Caco-2 (cell line): ENCODE data around the gene MTMR12. TPM values are rescaled to one million over a fixed set of nuclear protein-coding genes. Genes with fewer than 3 reads are reported as not detected.

Experiments
- BruUV-seq: library from RNA; stranded (reverse); fragments of 400-500 nt; replicated peaks from 2 replicates; lab custom pipeline; 2021; lab: Mats Ljungman, UMichigan
- CTCF ChIA-PET: fragments of 300-600 bp; sonication (Branson Sonifier 250); formaldehyde crosslinking; loops from one replicate; lab custom pipeline; 2022; ENCODE audit warnings: antibody characterized with exemption; lab: Charles Lee
- POLR2A ChIA-PET: fragments of 300-600 bp; sonication (Branson Sonifier 250); formaldehyde crosslinking; loops from one replicate; lab custom pipeline; 2022; ENCODE audit warnings: antibody characterized with exemption; lab: Charles Lee
- DNase-seq, 2 experiments: peaks; one replicate each; pipeline versions ENCODE4 v3.0.0 to v3.0.0-alpha.2; 2020 to 2022
- H3K27me3 ChIP-seq: replicated peaks from 2 replicates; pipeline ENCODE4 v1.6.0; 2011; ENCODE audit warnings: low read length; ENCODE audit not compliant: control insufficient read depth, insufficient read depth
- H3K36me3 ChIP-seq: 2 replicates; pipeline ENCODE4 v1.5.1; 2011; ENCODE audit warnings: low read length; ENCODE audit not compliant: control insufficient read depth, insufficient read depth
- H3K4me1 ChIP-seq: fragments of 250-450 bp; sonication (Bioruptor Pico); 2 replicates; pipeline ENCODE4 v1.5.1; 2020; ENCODE audit warnings: mild to moderate bottlenecking
- H3K4me3 ChIP-seq: 2 replicates; pipeline ENCODE4 v1.5.1; 2011; ENCODE audit warnings: low read depth, mild to moderate bottlenecking, control low read depth, low read length
- H3K9me3 ChIP-seq: fragments of 250-450 bp; sonication (Bioruptor Pico); 2 replicates; pipeline ENCODE4 v1.5.1; 2020; ENCODE audit warnings: mild to moderate bottlenecking, moderate library complexity
- H3K27ac Mint-ChIP-seq: one replicate; pipeline ENCODE4 v1.8.0; 2022; ENCODE audit warnings: mixed read lengths; ENCODE audit not compliant: unreplicated experiment
- H3K27me3 Mint-ChIP-seq: one replicate; pipeline ENCODE4 v1.8.0; 2022; ENCODE audit warnings: mixed read lengths; ENCODE audit not compliant: insufficient read depth, unreplicated experiment
- H3K36me3 Mint-ChIP-seq: one replicate; pipeline ENCODE4 v1.8.0; 2022; ENCODE audit warnings: mild to moderate bottlenecking, mixed read lengths; ENCODE audit not compliant: insufficient read depth, unreplicated experiment
- H3K4me1 Mint-ChIP-seq: one replicate; pipeline ENCODE4 v1.8.0; 2022; ENCODE audit warnings: low read depth, mixed read lengths; ENCODE audit not compliant: unreplicated experiment
- H3K4me3 Mint-ChIP-seq: one replicate; pipeline ENCODE4 v1.8.0; 2022; ENCODE audit warnings: mild to moderate bottlenecking, moderate library complexity, mixed read lengths; ENCODE audit not compliant: unreplicated experiment
- H3K9me3 Mint-ChIP-seq: one replicate; pipeline ENCODE4 v1.8.0; 2022; ENCODE audit warnings: mixed read lengths; ENCODE audit not compliant: unreplicated experiment
- CTCF ChIP-seq, 2 experiments: fragments of 200-600 bp in 1 of 2; IDR thresholded peaks; 1 replicate in 1 of 2; 2 replicates in 1 of 2; pipeline versions ENCODE4 v1.5.1 to v1.8.0; 2011 to 2022; ENCODE audit warnings: antibody characterized with exemption in 1 of 2, control low read depth in 1 of 2, inconsistent platforms in 1 of 2, low read depth in 1 of 2, low read length in 1 of 2, mild to moderate bottlenecking in 1 of 2, moderate library complexity in 1 of 2; ENCODE audit not compliant: insufficient read depth in 1 of 2, severe bottlenecking in 1 of 2, unreplicated experiment in 1 of 2
- intact Hi-C: fragments of 100-400 bp; cut with micrococcal nuclease; formaldehyde crosslinking; loops from one replicate; pipeline ENCODE4 v1.10.0; 2022; ENCODE audit not compliant: unreplicated experiment
- total RNA-seq: library from RNA; stranded (reverse); gene quantifications from 2 replicates; pipeline ENCODE4 v1.2.3, GENCODE V29; 2022

The MTMR12 gene
- total RNA-seq, 1 experiment from 2014 or later: 35.1 TPM

GRCh38 chr5:32264957-32265572 is 47.7 kb downstream of the MTMR12 start:
- ChIA-PET POLR2A (no interaction called here), CTCF (no interaction called here)
- peaks cover 1% of the 10 kb centered on the region; the same call in 1 of the 2 replicates for H3K36me3 ChIP-seq
- Mint-ChIP-seq H3K27ac (no peak overlapping the region), H3K4me3 (no peak overlapping the region), H3K36me3 (peaks cover 80% of the 10 kb centered on the region), H3K4me1 (peaks cover 17% of the 10 kb centered on the region), H3K27me3 (no peaks in the 10 kb centered on the region), H3K9me3 (no peaks in the 10 kb centered on the region)
- H3K4me1 ChIP-seq: peaks cover 16% of the 10 kb centered on the region; the same call in 1 of the 2 replicates
- no peak for TF ChIP-seq CTCF (IDR thresholded peaks at IDR 0.05; ENCODE audit: insufficient read depth in 1 of 2, low read depth in 1 of 2, low read length in 1 of 2, severe bottlenecking in 1 of 2, unreplicated experiment in 1 of 2)
- no peak overlapping the region for H3K4me3 ChIP-seq
- no TSS peak for BruUV-seq
- no peak for DNase-seq
- H3K9me3 ChIP-seq: no peaks in the 10 kb centered on the region
- intact Hi-C loops: no loop called here
- H3K27me3 ChIP-seq: no peaks in the 10 kb centered on the region

- Mint-ChIP-seq H3K27me3 (no peaks in the 10 kb centered on the region), H3K27ac (no peak overlapping the region), H3K9me3 (no peaks in the 10 kb centered on the region), H3K36me3 (peaks cover 82% of the 10 kb centered on the region), H3K4me1 (peaks cover 17% of the 10 kb centered on the region), H3K4me3 (no peak overlapping the region)
- DNase-seq: no peak
- intact Hi-C loops: no loop called here
- Histone ChIP-seq H3K4me3 (no peak overlapping the region), H3K4me1 (peaks cover 16% of the 10 kb centered on the region; the same call in 1 of the 2 replicates), H3K36me3 (peaks cover 1% of the 10 kb centered on the region; the same call in 1 of the 2 replicates), H3K9me3 (no peaks in the 10 kb centered on the region), H3K27me3 (no peaks in the 10 kb centered on the region)
- no peak for TF ChIP-seq CTCF (IDR thresholded peaks at IDR 0.05; ENCODE audit: insufficient read depth in 1 of 2, low read depth in 1 of 2, low read length in 1 of 2, severe bottlenecking in 1 of 2, unreplicated experiment in 1 of 2)
- POLR2A ChIA-PET: no interaction called here
- CTCF ChIA-PET: no interaction called here
- no TSS peak for BruUV-seq
Observed at GRCh38 chr5:32263684-32264083, 49.1 kb downstream of the MTMR12 start.

- intact Hi-C loops: no loop called here
- H3K27ac Mint-ChIP-seq: peak overlapping the region; percentile 5
- Histone ChIP-seq H3K4me1 (0 out of 2 replicates have a peak, but pooled peaks cover 3% of the 10 kb centered on the region), H3K9me3 (no peaks in the 10 kb centered on the region), H3K36me3 (peaks cover 1% of the 10 kb centered on the region; the same call in 1 of the 2 replicates), H3K27me3 (no peaks in the 10 kb centered on the region), H3K4me3 (no peak overlapping the region)
- no peaks in the 10 kb centered on the region for H3K9me3 Mint-ChIP-seq
- no peak overlapping the region for H3K4me3 Mint-ChIP-seq
- H3K4me1 Mint-ChIP-seq: peaks cover 7% of the 10 kb centered on the region
- peaks cover 74% of the 10 kb centered on the region for H3K36me3 Mint-ChIP-seq
- DNase-seq: no peak
- POLR2A ChIA-PET: no interaction called here
- CTCF ChIA-PET: no interaction called here
- H3K27me3 Mint-ChIP-seq: no peaks in the 10 kb centered on the region
- no peak for TF ChIP-seq CTCF (IDR thresholded peaks at IDR 0.05; ENCODE audit: insufficient read depth in 1 of 2, low read depth in 1 of 2, low read length in 1 of 2, severe bottlenecking in 1 of 2, unreplicated experiment in 1 of 2)
- BruUV-seq: no TSS peak
Observed at GRCh38 chr5:32261198-32261597, 51.5 kb downstream of the MTMR12 start.
